Measurements from ENCODE around the gene DENND5A. TPM values are rescaled to one million over a fixed set of nuclear protein-coding genes. Genes with fewer than 3 reads are reported as not detected.

DENND5A gene
- total RNA-seq, 4 donors from 2014 or later = 29.1 to 33.1 (median 31.5) TPM

DNA sequence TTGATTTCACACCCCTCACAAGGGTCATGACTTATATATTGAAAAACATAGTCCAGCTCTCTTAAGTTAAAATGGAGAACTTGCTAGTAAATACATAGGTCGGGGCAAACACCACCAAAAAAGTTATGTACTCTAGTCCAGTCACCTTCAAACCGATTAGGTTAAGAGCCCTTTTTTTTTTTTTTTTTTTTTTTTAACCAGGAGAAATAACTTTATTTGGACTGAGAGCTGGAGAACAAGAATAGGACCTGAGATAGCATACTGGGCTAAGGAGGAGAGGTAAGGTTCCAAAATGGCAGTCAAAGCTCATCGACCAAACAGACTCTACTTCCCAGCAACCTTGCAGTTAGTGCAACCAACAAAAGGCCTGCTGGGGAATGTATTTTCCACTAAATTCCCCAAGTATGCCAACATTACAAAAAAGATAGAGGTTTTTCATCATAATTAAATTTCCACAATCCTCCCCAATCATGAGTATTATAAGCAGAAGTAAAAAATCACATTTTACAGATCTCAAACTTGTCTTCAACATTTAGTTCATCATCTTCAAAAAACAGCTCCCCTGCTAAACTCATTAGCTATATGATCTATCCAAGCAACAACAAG, 45.4 kb upstream of the DENND5A start:
- no peak for DNase-seq
- Histone ChIP-seq H3K27ac (no peak overlapping the region), H3K4me3 (no peak overlapping the region), H3K27me3 (no peaks in the 10 kb centered on the region), H3K36me3 (no peaks in the 10 kb centered on the region), H3K4me1 (peaks cover 5 to 6% of the 10 kb centered on the region in 2 donors), H3K9me3 (no peaks in the 10 kb centered on the region)
- TF ChIP-seq, protein P1, sequence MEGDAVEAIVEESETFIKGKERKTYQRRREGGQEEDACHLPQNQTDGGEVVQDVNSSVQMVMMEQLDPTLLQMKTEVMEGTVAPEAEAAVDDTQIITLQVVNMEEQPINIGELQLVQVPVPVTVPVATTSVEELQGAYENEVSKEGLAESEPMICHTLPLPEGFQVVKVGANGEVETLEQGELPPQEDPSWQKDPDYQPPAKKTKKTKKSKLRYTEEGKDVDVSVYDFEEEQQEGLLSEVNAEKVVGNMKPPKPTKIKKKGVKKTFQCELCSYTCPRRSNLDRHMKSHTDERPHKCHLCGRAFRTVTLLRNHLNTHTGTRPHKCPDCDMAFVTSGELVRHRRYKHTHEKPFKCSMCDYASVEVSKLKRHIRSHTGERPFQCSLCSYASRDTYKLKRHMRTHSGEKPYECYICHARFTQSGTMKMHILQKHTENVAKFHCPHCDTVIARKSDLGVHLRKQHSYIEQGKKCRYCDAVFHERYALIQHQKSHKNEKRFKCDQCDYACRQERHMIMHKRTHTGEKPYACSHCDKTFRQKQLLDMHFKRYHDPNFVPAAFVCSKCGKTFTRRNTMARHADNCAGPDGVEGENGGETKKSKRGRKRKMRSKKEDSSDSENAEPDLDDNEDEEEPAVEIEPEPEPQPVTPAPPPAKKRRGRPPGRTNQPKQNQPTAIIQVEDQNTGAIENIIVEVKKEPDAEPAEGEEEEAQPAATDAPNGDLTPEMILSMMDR (IDR thresholded peaks at IDR 0.05 in 4 of 5, conservative IDR thresholded peaks at IDR 0.05 in 1 of 5) = no peak
- TF ChIP-seq POLR2A (IDR thresholded peaks at IDR 0.05) = no peak
- no peak for ATAC-seq
- intact Hi-C loops (cut with DNase I; ENCODE audit: low total_unique reads) = no loop called here
- in situ Hi-C loops (cut with MboI; ENCODE audit: low sequenced_read_pairs in 4 of 4) = loop anchor here in 1 of 4 donors (10.0 kb wide), 1 partner anchor 64 kb away; no protein-coding TSS in a partner anchor

DNA sequence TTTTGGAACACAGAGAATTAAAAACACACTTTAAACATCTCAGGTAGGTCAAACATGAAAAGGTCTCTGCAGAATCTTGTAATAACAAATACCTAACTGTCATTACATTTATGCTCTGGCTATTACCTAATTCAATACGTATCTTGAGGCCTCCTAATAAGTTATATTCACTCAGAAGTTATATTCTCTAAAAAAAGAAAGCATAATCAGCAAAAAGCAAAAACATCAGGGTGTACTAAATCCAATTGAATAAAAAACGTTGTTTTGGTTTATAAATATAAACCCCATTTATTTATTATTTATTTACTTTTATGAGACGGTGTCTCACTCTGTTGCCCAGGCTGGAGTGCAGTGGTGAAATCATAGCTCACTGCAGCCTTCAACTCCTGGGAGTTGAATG, 39.0 kb upstream of the DENND5A start:
- TF ChIP-seq POLR2A (IDR thresholded peaks at IDR 0.05) = no peak
- TF ChIP-seq, protein P1 (IDR thresholded peaks at IDR 0.05 in 4 of 5, conservative IDR thresholded peaks at IDR 0.05 in 1 of 5) = no peak
- no peak overlapping the region for H3K27ac ChIP-seq
- no peaks in the 10 kb centered on the region for H3K4me1 ChIP-seq
- no peak overlapping the region for H3K4me3 ChIP-seq
- in situ Hi-C loops (cut with MboI; ENCODE audit: low sequenced_read_pairs in 4 of 4) = no loop called here
- no peaks in the 10 kb centered on the region for H3K27me3 ChIP-seq
- H3K9me3 ChIP-seq = no peaks in the 10 kb centered on the region
- ATAC-seq (no peak), DNase-seq (no peak)
- peaks cover 0 to 6% of the 10 kb centered on the region in 2 donors for H3K36me3 ChIP-seq
- intact Hi-C loops (cut with DNase I; ENCODE audit: low total_unique reads) = no loop called here

DNA sequence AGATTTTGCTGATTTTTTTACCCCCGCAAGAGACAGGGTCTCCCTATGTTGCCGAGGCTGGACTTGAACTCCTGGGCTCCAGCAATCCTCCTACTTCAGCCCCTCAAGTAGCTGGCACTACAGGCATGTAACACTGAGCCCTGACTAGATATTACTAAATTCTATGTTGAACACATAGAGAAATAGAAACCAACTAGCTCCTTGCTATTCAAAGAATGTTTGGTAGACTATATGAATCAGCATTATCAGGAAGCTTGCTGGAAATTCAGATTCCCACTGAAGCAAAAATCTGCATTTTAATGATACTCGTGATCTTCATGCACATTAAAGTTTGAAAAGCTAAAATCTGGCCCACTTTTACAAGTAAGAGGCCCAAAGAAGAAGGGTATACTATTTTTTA, 37.3 kb upstream of the DENND5A start:
- ATAC-seq (no peak), DNase-seq (no peak)
- in situ Hi-C loops (cut with MboI; ENCODE audit: low sequenced_read_pairs in 4 of 4) = no loop called here
- Histone ChIP-seq H3K36me3 (peaks cover 0 to 10% of the 10 kb centered on the region in 2 donors), H3K4me3 (no peak overlapping the region), H3K4me1 (no peaks in the 10 kb centered on the region), H3K27me3 (no peaks in the 10 kb centered on the region), H3K9me3 (no peaks in the 10 kb centered on the region), H3K27ac (no peak overlapping the region)
- intact Hi-C loops (cut with DNase I; ENCODE audit: low total_unique reads) = no loop called here
- no peak for TF ChIP-seq POLR2A (IDR thresholded peaks at IDR 0.05)
- TF ChIP-seq, protein P1 (IDR thresholded peaks at IDR 0.05 in 4 of 5, conservative IDR thresholded peaks at IDR 0.05 in 1 of 5) = no peak

DNA sequence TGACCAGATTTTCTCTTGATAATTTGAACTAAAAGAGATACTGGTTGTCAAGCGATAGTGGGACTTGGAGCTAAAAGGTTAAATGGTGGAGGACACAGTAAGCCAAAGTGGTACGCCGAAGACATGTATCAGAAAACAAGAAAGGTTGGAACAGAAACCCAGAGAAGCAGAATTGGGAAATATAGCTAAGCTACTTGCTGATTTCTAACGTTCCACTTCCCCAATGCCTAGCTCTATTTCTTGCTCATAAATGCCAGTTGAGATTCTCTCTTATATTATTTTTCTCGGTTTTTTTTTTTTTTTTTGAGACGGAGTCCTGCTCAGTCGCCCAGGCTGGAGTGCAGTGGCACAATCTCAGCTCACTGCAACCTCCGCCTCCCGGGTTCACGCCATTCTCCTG, 36.6 kb upstream of the DENND5A start:
- no peak for TF ChIP-seq POLR2A (IDR thresholded peaks at IDR 0.05)
- TF ChIP-seq, protein P1 (IDR thresholded peaks at IDR 0.05 in 4 of 5, conservative IDR thresholded peaks at IDR 0.05 in 1 of 5) = no peak
- no peaks in the 10 kb centered on the region for H3K27me3 ChIP-seq
- intact Hi-C loops (cut with DNase I; ENCODE audit: low total_unique reads) = no loop called here
- H3K27ac ChIP-seq = no peak overlapping the region
- ATAC-seq (no peak), DNase-seq (no peak)
- in situ Hi-C loops (cut with MboI; ENCODE audit: low sequenced_read_pairs in 4 of 4) = no loop called here
- H3K9me3 ChIP-seq = no peaks in the 10 kb centered on the region
- peaks cover 0 to 14% of the 10 kb centered on the region in 2 donors for H3K36me3 ChIP-seq
- no peaks in the 10 kb centered on the region for H3K4me1 ChIP-seq
- H3K4me3 ChIP-seq = no peak overlapping the region

DNA sequence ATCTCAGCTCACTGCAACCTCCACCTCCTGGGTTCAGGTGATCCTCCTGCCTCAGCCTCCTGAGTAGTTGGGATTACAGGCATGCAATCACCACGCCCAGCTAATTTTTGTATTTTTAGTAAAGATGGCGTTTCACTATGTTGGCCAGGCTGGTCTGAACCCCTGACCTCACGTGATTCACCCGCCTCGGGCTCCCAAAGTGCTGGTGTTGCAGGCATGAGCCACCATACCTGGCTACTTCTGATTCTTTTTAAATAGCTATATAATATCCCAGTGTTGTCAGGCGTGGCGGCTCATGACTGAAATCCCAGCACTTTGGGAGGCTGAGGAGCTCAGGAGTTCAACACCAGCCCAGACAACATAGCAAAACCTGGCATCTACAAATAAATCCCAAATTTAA, 28.5 kb upstream of the DENND5A start:
- Histone ChIP-seq H3K4me3 (no peak overlapping the region), H3K4me1 (no peaks in the 10 kb centered on the region), H3K9me3 (no peaks in the 10 kb centered on the region), H3K27me3 (no peaks in the 10 kb centered on the region), H3K36me3 (peaks cover 0 to 7% of the 10 kb centered on the region in 2 donors), H3K27ac (no peak overlapping the region)
- DNase-seq = no peak
- in situ Hi-C loops (cut with MboI; ENCODE audit: low sequenced_read_pairs in 4 of 4) = no loop called here
- intact Hi-C loops (cut with DNase I; ENCODE audit: low total_unique reads) = no loop called here
- TF ChIP-seq, protein P1 (IDR thresholded peaks at IDR 0.05 in 4 of 5, conservative IDR thresholded peaks at IDR 0.05 in 1 of 5) = no peak
- TF ChIP-seq POLR2A (IDR thresholded peaks at IDR 0.05) = no peak
- no peak for ATAC-seq
